Upper lobe of left lung (tissue), 4 donors: ENCODE data around the gene PLD3.

Source experiments
- CTCF ChIP-seq, 6 experiments: fragments of 450-650 bp in 4 of 6; fragments of 200-600 bp in 2 of 6; sonication (generic) in 2 of 6; IDR thresholded peaks; one replicate each; pipeline ENCODE4 v1.5.1; 2016 to 2019; ENCODE audit warnings: antibody characterized with exemption in 6 of 6
- EP300 ChIP-seq, 4 donors: sonication (generic); formaldehyde crosslinking; IDR thresholded peaks; one replicate each; pipeline ENCODE4 v1.5.1; 2017; ENCODE audit warnings: antibody characterized with exemption in 4 of 4, control low read depth in 2 of 4
- POLR2A ChIP-seq, 4 donors: fragments of 450-650 bp; IDR thresholded peaks; one replicate each; pipeline ENCODE4 v1.5.1; 2016 to 2017; ENCODE audit warnings: antibody characterized with exemption in 4 of 4, mild to moderate bottlenecking in 2 of 4

- TF ChIP-seq CTCF (IDR thresholded peaks at IDR 0.05) (no peak), POLR2A (IDR thresholded peaks at IDR 0.05) (no peak), EP300 (IDR thresholded peaks at IDR 0.05) (no peak)
These were observed 7.6 kb downstream of the PLD3 start for GRCh38 chr19:40355975-40356680.
